ENCODE measurements around the gene CDK5R2. TPM values are rescaled to one million over a fixed set of nuclear protein-coding genes. Genes with fewer than 3 reads are reported as not detected.
A peak's percentile ranks its signal among the peaks of the same experiment; 100 is the strongest.

CDK5R2 gene
- total and polyA plus RNA-seq, 12 donors = 0.09 TPM; not detected in 11

- H3K9me3 ChIP-seq = no peaks in the 10 kb centered on the region
- peaks cover 18 to 34% (median 29%) of the 10 kb centered on the region in 9 donors for H3K4me1 ChIP-seq
- no peak for TF ChIP-seq CTCF (IDR thresholded peaks at IDR 0.05)
- no peak for ATAC-seq
- intact Hi-C loops (cut with DNase I) = loop anchor here in 1 of 10 donors (10.0 kb wide), 1 partner anchor 156 kb away; no protein-coding TSS in a partner anchor
- DNase-seq = no peak
- H3K27ac ChIP-seq = no peak overlapping the region
- WGBS, 2 donors = 43% methylated on average over 10 of the region's 10 CpGs
- peaks cover 26 to 99% (median 94%) of the 10 kb centered on the region in 7 donors for H3K27me3 ChIP-seq
- no peak overlapping the region for H3K4me3 ChIP-seq
- H3K36me3 ChIP-seq = no peaks in the 10 kb centered on the region
These were observed 39.8 kb downstream of the CDK5R2 start for GRCh38 chr2:218999021-218999880.

GRCh38 chr2:218999881-219000568 is 40.6 kb downstream of the CDK5R2 start:
- WGBS, 2 donors = 6 to 7% methylated on average over 9 of the region's 9 CpGs
- intact Hi-C loops (cut with DNase I) = loop anchor here in 1 of 10 donors (10.0 kb wide), 1 partner anchor 155 kb away; no protein-coding TSS in a partner anchor

GRCh38 chr2:219000569-219000960 is 41.1 kb downstream of the CDK5R2 start:
- peaks cover 18 to 34% (median 28%) of the 10 kb centered on the region in 9 donors for H3K4me1 ChIP-seq
- H3K4me3 ChIP-seq = no peak overlapping the region
- H3K27me3 ChIP-seq = peaks cover 23 to 99% (median 94%) of the 10 kb centered on the region in 7 donors
- DNase-seq (no peak), ATAC-seq (no peak)
- H3K27ac ChIP-seq = no peak overlapping the region
- intact Hi-C loops (cut with DNase I) = no loop called here
- 11 to 21% methylated on average over 8 of the region's 8 CpGs for WGBS, 2 donors
- no peaks in the 10 kb centered on the region for H3K9me3 ChIP-seq
- no peak for TF ChIP-seq CTCF (IDR thresholded peaks at IDR 0.05)
- H3K36me3 ChIP-seq = no peaks in the 10 kb centered on the region

More at GRCh38 chr2:218999881-219000568, 40.6 kb downstream of the CDK5R2 start:
- H3K27ac ChIP-seq = no peak overlapping the region
- H3K36me3 ChIP-seq = no peaks in the 10 kb centered on the region
- peaks cover 18 to 34% (median 28%) of the 10 kb centered on the region in 9 donors for H3K4me1 ChIP-seq
- ATAC-seq (no peak), DNase-seq (no peak)
- peaks cover 26 to 99% (median 94%) of the 10 kb centered on the region in 7 donors for H3K27me3 ChIP-seq
- no peaks in the 10 kb centered on the region for H3K9me3 ChIP-seq
- no peak overlapping the region for H3K4me3 ChIP-seq
- TF ChIP-seq CTCF (IDR thresholded peaks at IDR 0.05) = no peak

GRCh38 chr2:219001100-219001576 is 41.7 kb downstream of the CDK5R2 start:
- no peaks in the 10 kb centered on the region for H3K9me3 ChIP-seq
- DNase-seq (no peak), ATAC-seq (no peak)
- peaks cover 18 to 28% (median 23%) of the 10 kb centered on the region in 9 donors for H3K4me1 ChIP-seq
- H3K27ac ChIP-seq = no peak overlapping the region
- H3K27me3 ChIP-seq = peaks cover 20 to 99% (median 93%) of the 10 kb centered on the region in 7 donors
- WGBS, 2 donors = 9 to 12% methylated on average over 26 of the region's 26 CpGs
- peak overlapping the region in 1 of 10 donors; percentile 1 for H3K4me3 ChIP-seq
- TF ChIP-seq CTCF (IDR thresholded peaks at IDR 0.05) = no peak
- H3K36me3 ChIP-seq = no peaks in the 10 kb centered on the region
- intact Hi-C loops (cut with DNase I) = no loop called here

All from heart right ventricle (tissue), 16 donors.